GM23338 (cell line): Measurements from ENCODE around the gene CLSTN2. TPM values are rescaled to one million over a fixed set of nuclear protein-coding genes. Genes with fewer than 3 reads are reported as not detected.

Experiments
- CTCF ChIP-seq, 2 experiments: fragments of 200-600 bp in 1 of 2; sonication (generic) in 1 of 2; conservative IDR thresholded peaks; 2 replicates each; pipeline versions ENCODE4 v1.5.1 to v1.6.1; 2016 to 2017; ENCODE audit warnings: antibody characterized with exemption in 2 of 2, low read depth in 2 of 2, mild to moderate bottlenecking in 2 of 2, moderate library complexity in 1 of 2
- EZH2 ChIP-seq: fragments of 200-600 bp; sonication (generic); IDR thresholded peaks from one replicate; pipeline ENCODE4 v1.8.0; 2017; ENCODE audit warnings: antibody characterized with exemption, mild to moderate bottlenecking, low read depth; ENCODE audit not compliant: unreplicated experiment
- EZH2phosphoT487 ChIP-seq: fragments of 200-600 bp; sonication (generic); IDR thresholded peaks from one replicate; pipeline ENCODE4 v1.8.1; 2018; ENCODE audit warnings: antibody characterized with exemption; ENCODE audit not compliant: unreplicated experiment
- JUNB ChIP-seq: IDR thresholded peaks from one replicate; pipeline ENCODE4 v1.6.1; 2016; ENCODE audit warnings: antibody characterized with exemption; ENCODE audit not compliant: unreplicated experiment
- NANOG ChIP-seq: IDR thresholded peaks from 2 replicates; pipeline ENCODE4 v1.6.1; 2016; ENCODE audit warnings: antibody characterized with exemption, borderline replicate concordance
- POLR2AphosphoS5 ChIP-seq: IDR thresholded peaks from 2 replicates; pipeline ENCODE4 v1.6.1; 2016; ENCODE audit warnings: antibody characterized with exemption, low read depth
- STAT1 ChIP-seq: IDR thresholded peaks from one replicate; pipeline ENCODE4 v1.6.1; 2016; ENCODE audit warnings: antibody characterized with exemption; ENCODE audit not compliant: unreplicated experiment
- ZNF331 ChIP-seq: fragments of 250-450 bp; sonication (Bioruptor Pico); IDR thresholded peaks from 2 replicates; pipeline ENCODE4 v1.5.0; 2020; ENCODE audit warnings: low read depth, mild to moderate bottlenecking, moderate library complexity
- ZNF462 ChIP-seq: fragments of 250-450 bp; sonication (Bioruptor Pico); IDR thresholded peaks from 2 replicates; pipeline ENCODE4 v1.5.0; 2020; ENCODE audit warnings: mild to moderate bottlenecking, moderate library complexity
- polyA plus RNA-seq: library from polyadenylated mRNA; unstranded; fragments of >200 nt; fragmentation: Nextera tagmentation; extraction: Ambion mirVana; gene quantifications from 2 replicates; pipeline ENCODE4 v1.2.1, GENCODE V29; 2016
- total RNA-seq: library from RNA; depleted of rRNA; stranded (reverse); fragments of >200 nt; shearing (Covaris generic); gene quantifications from 2 replicates; pipeline ENCODE4 v1.2.3, GENCODE V29; 2014

The CLSTN2 gene
- total and polyA plus RNA-seq, 2 experiments from 2014 or later: 0.11 to 0.83 TPM

- TF ChIP-seq ZNF462 (no peak), STAT1 (no peak), CTCF (conservative IDR thresholded peaks at IDR 0.05; ENCODE audit: low read depth in 2 of 2) (no peak), JUNB (no peak), EZH2phosphoT487 (no peak), ZNF331 (CRISPR knock-in tag) (no peak), NANOG (no peak), EZH2 (no peak), POLR2AphosphoS5 (no peak)
Observed at GRCh38 chr3:140453750-140454149, 518.8 kb downstream of the CLSTN2 start (continued).
